SK-N-SH (cell line): Measurements from ENCODE around the gene NOD2. TPM values are rescaled to one million over a fixed set of nuclear protein-coding genes. Genes with fewer than 3 reads are reported as not detected.

Experiments
- CTCF ChIA-PET: fragments of 300-600, 350-600 bp; formaldehyde crosslinking; extraction: SDS; loops from one replicate; lab custom pipeline; 2021; lab: Yijun Ruan, JAX
- POLR2A ChIA-PET: fragments of 350-600 bp; sonication (Branson Sonifier 250); formaldehyde crosslinking; extraction: SDS; loops from one replicate; lab custom pipeline; 2020; ENCODE audit warnings: antibody characterized with exemption, inconsistent platforms; lab: Yijun Ruan, JAX
- DNase-seq: peaks from one replicate; pipeline ENCODE4 v3.0.0; 2012
- H2AFZ ChIP-seq: fragments of 200-600 bp; sonication (generic); 2 replicates; pipeline ENCODE4 v1.8.1; 2016; ENCODE audit warnings: antibody characterized with exemption, mild to moderate bottlenecking, low read depth
- H3F3A ChIP-seq: fragments of 200-600 bp; sonication (generic); replicated peaks from 2 replicates; pipeline ENCODE3; 2016; ENCODE audit warnings: antibody characterized with exemption, mild to moderate bottlenecking; ENCODE audit not compliant: insufficient read depth
- H3K27ac ChIP-seq, 2 experiments: fragments of 200-500 bp in 1 of 2; fragments of 200-600 bp in 1 of 2; sonication (Bioruptor generic) in 1 of 2; sonication (generic), shearing (Covaris generic) in 1 of 2; 2 replicates each; pipeline versions ENCODE4 v1.5.1 to v1.6.1; 2014 to 2016; ENCODE audit warnings: low read depth in 2 of 2, inconsistent platforms in 1 of 2, low read length in 1 of 2, mild to moderate bottlenecking in 1 of 2, mixed read lengths in 1 of 2
- H3K27me3 ChIP-seq: fragments of 200-600 bp; sonication (generic), shearing (Covaris generic); 2 replicates; pipeline ENCODE4 v1.6.1; 2016; ENCODE audit warnings: mixed run types; ENCODE audit not compliant: insufficient read depth
- H3K36me3 ChIP-seq, 2 experiments: fragments of 200-500 bp in 1 of 2; fragments of 200-600 bp in 1 of 2; sonication (Bioruptor generic) in 1 of 2; sonication (generic) in 1 of 2; replicated peaks in 1 of 2; 2 replicates each; pipeline versions ENCODE3 to v1.5.1; 2014 to 2016; ENCODE audit warnings: low read length in 1 of 2, mild to moderate bottlenecking in 1 of 2; ENCODE audit not compliant: insufficient read depth in 2 of 2, control insufficient read depth in 1 of 2
- H3K4me1 ChIP-seq, 2 experiments: fragments of 200-500 bp in 1 of 2; fragments of 200-600 bp in 1 of 2; sonication (Bioruptor generic) in 1 of 2; sonication (generic), shearing (Covaris generic) in 1 of 2; 2 replicates each; pipeline versions ENCODE4 v1.5.1 to v1.6.1; 2014 to 2016; ENCODE audit warnings: low read depth in 1 of 2, low read length in 1 of 2, mixed run types in 1 of 2; ENCODE audit not compliant: insufficient read depth in 2 of 2, control insufficient read depth in 1 of 2
- H3K4me2 ChIP-seq: fragments of 200-600 bp; sonication (generic), shearing (Covaris generic); 2 replicates; pipeline ENCODE4 v1.6.1; 2017; ENCODE audit warnings: mixed run types
- H3K4me3 ChIP-seq, 2 experiments: fragments of 200-500 bp in 1 of 2; fragments of 200-600 bp in 1 of 2; sonication (Bioruptor generic) in 1 of 2; sonication (generic), shearing (Covaris generic) in 1 of 2; 2 replicates each; pipeline versions ENCODE4 v1.5.1 to v1.8.1; 2014 to 2016; ENCODE audit warnings: low read depth in 2 of 2, inconsistent platforms in 1 of 2, low read length in 1 of 2, mild to moderate bottlenecking in 1 of 2, mixed read lengths in 1 of 2, moderate library complexity in 1 of 2
- H3K79me2 ChIP-seq: fragments of 200-600 bp; sonication (generic); 2 replicates; pipeline ENCODE4 v1.8.1; 2017; ENCODE audit warnings: mild to moderate bottlenecking; ENCODE audit not compliant: insufficient read depth
- H3K9ac ChIP-seq: fragments of 200-600 bp; sonication (generic); 2 replicates; pipeline ENCODE4 v1.6.1; 2017; ENCODE audit warnings: mixed run types
- H3K9me2 ChIP-seq: fragments of 200-600 bp; sonication (generic); 2 replicates; pipeline ENCODE4 v1.6.1; 2017; ENCODE audit warnings: mixed run types
- H3K9me3 ChIP-seq: fragments of 200-600 bp; sonication (generic); 2 replicates; pipeline ENCODE4 v1.6.1; 2017; ENCODE audit warnings: mixed run types, mild to moderate bottlenecking, moderate library complexity
- H4K20me1 ChIP-seq: fragments of 200-600 bp; sonication (generic); 2 replicates; pipeline ENCODE4 v1.6.1; 2017; ENCODE audit warnings: mild to moderate bottlenecking, mixed run types; ENCODE audit not compliant: insufficient read depth
- CHD2 ChIP-seq: fragments of 150-350 bp; IDR thresholded peaks from 2 replicates; pipeline ENCODE4 v1.6.1; 2018; ENCODE audit warnings: low read length; ENCODE audit not compliant: partially characterized antibody
- CTCF ChIP-seq: fragments of 200-600 bp; sonication (generic); IDR thresholded peaks from 2 replicates; pipeline ENCODE4 v1.6.1; 2017; ENCODE audit warnings: antibody characterized with exemption, mild to moderate bottlenecking, moderate library complexity
- FOSL2 ChIP-seq: IDR thresholded peaks from 2 replicates; pipeline ENCODE4 v1.4.0; 2012; ENCODE audit warnings: low read depth, mild to moderate bottlenecking, moderate library complexity, borderline replicate concordance
- FOXJ3 ChIP-seq: sonication (generic); formaldehyde crosslinking; IDR thresholded peaks from 2 replicates; pipeline ENCODE4 v1.5.1; 2020; ENCODE audit warnings: mild to moderate bottlenecking, missing genetic modification reagents
- GABPA ChIP-seq: IDR thresholded peaks from 2 replicates; pipeline ENCODE4 v1.4.0; 2012; ENCODE audit warnings: low read depth, mild to moderate bottlenecking
- IRF3 ChIP-seq: fragments of 150-350 bp; IDR thresholded peaks from 2 replicates; pipeline ENCODE4 v1.6.1; 2016; ENCODE audit warnings: mild to moderate bottlenecking, low read depth, low read length
- MAX ChIP-seq: IDR thresholded peaks from 2 replicates; pipeline ENCODE4 v1.4.0; 2012; ENCODE audit warnings: low read depth
- MEF2A ChIP-seq: IDR thresholded peaks from 2 replicates; pipeline ENCODE4 v1.4.0; 2012; ENCODE audit warnings: low read depth, borderline replicate concordance
- MXI1 ChIP-seq: IDR thresholded peaks from 2 replicates; pipeline ENCODE4 v1.6.1; 2012; ENCODE audit warnings: mild to moderate bottlenecking, low read depth, low read length, improper control_type of control experiment
- NFIC ChIP-seq: IDR thresholded peaks from 2 replicates; pipeline ENCODE4 v1.4.0; 2012; ENCODE audit warnings: borderline replicate concordance
- PBX3 ChIP-seq: IDR thresholded peaks from 2 replicates; pipeline ENCODE4; 2012
- REST ChIP-seq: IDR thresholded peaks from 2 replicates; pipeline ENCODE4 v1.6.1; 2012; ENCODE audit warnings: mild to moderate bottlenecking, low read depth, low read length, moderate library complexity
- RFX5 ChIP-seq: IDR thresholded peaks from 2 replicates; pipeline ENCODE4 v1.6.1; 2012; ENCODE audit warnings: mild to moderate bottlenecking, improper control_type of control experiment, low read length
- RXRA ChIP-seq: IDR thresholded peaks from 2 replicates; pipeline ENCODE4 v1.4.0; 2012; ENCODE audit warnings: low read depth, mild to moderate bottlenecking, borderline replicate concordance
- SMC3 ChIP-seq: IDR thresholded peaks from 2 replicates; pipeline ENCODE4 v1.6.1; 2012; ENCODE audit warnings: low read depth, low read length, improper control_type of control experiment
- TAF1 ChIP-seq: IDR thresholded peaks from 2 replicates; pipeline ENCODE4 v1.6.1; 2012; ENCODE audit warnings: low read depth, mild to moderate bottlenecking, low read length, moderate library complexity, borderline replicate concordance
- USF2 ChIP-seq: fragments of 150-350 bp; IDR thresholded peaks from 2 replicates; pipeline ENCODE4 v1.6.1; 2017; ENCODE audit warnings: antibody characterized with exemption, low read length, low read depth, borderline replicate concordance
- WGBS: methylation state at CpG from one replicate; pipeline ENCODE4 v1.1.6; 2017; ENCODE audit warnings: low lambda C conversion rate; 5-methylcytosine and 5-hydroxymethylcytosine counted together
- polyA plus RNA-seq, 3 experiments: library from polyadenylated mRNA; depleted of rRNA; stranded (reverse); fragments of >200 nt; gene quantifications; 2 replicates each; pipeline ENCODE4 v1.2.3, GENCODE V29; 2012

NOD2 gene
- polyA plus RNA-seq, 1 of the 3 experiments (the other 2 are of a cell fraction): not detected

GRCh38 chr16:50668368-50669008 lies 24.9 kb upstream of the NOD2 start:
- TF ChIP-seq IRF3 (no peak), GABPA (no peak), CHD2 (no peak), NFIC (no peak)
- Histone ChIP-seq H3K4me3 (no peak overlapping the region), H3K9me3 (no peaks in the 10 kb centered on the region), H3K27me3 (no peaks in the 10 kb centered on the region), H4K20me1 (no peaks in the 10 kb centered on the region), H3K4me2 (no peak overlapping the region), H3K4me1 (no peaks in the 10 kb centered on the region; a peak in 1 of 4 replicates), H3F3A (no peaks in the 10 kb centered on the region), H3K9me2 (no peaks in the 10 kb centered on the region), H3K79me2 (no peaks in the 10 kb centered on the region), H3K9ac (no peak overlapping the region), H2AFZ (no peak overlapping the region), H3K36me3 (no peaks in the 10 kb centered on the region), H3K27ac (no peak overlapping the region)
- WGBS: 52% methylated on average over 4 of the region's 5 CpGs
- CTCF ChIA-PET: interaction anchor here (0.8 to 16.3 kb wide), 10 partner anchors 9 to 454 kb away, joined by 3 to 326 read pairs (median 6); partner anchors contain the start of gene BRD7
- POLR2A ChIA-PET: no interaction called here
- no peak for DNase-seq

GRCh38 chr16:50669741-50670140 lies 23.7 kb upstream of the NOD2 start:
- POLR2A ChIA-PET: no interaction called here
- Histone ChIP-seq H3K9ac (no peak overlapping the region), H3K4me2 (no peak overlapping the region), H2AFZ (no peak overlapping the region), H4K20me1 (no peaks in the 10 kb centered on the region), H3K27ac (no peak overlapping the region), H3K27me3 (no peaks in the 10 kb centered on the region), H3K9me2 (no peaks in the 10 kb centered on the region), H3K4me1 (no peaks in the 10 kb centered on the region; a peak in 1 of 4 replicates), H3K9me3 (no peaks in the 10 kb centered on the region), H3K36me3 (no peaks in the 10 kb centered on the region), H3K79me2 (no peaks in the 10 kb centered on the region), H3K4me3 (no peak overlapping the region), H3F3A (no peaks in the 10 kb centered on the region)
- no peak for DNase-seq
- CTCF ChIA-PET: interaction anchor here (1.0 to 16.3 kb wide), 5 partner anchors 9 to 645 kb away, joined by 3 to 326 read pairs (median 6); partner anchors contain the start of genes BRD7 and CNEP1R1
- WGBS: 57% methylated on average over 2 of the region's 4 CpGs
- no peak for TF ChIP-seq MAX
- TF ChIP-seq RXRA: no peak
- TF ChIP-seq SMC3: no peak
- TF ChIP-seq CHD2: no peak
- TF ChIP-seq REST: no peak
- TF ChIP-seq GABPA: no peak
- TF ChIP-seq CTCF: no peak
- no peak for TF ChIP-seq MXI1
- no peak for TF ChIP-seq RFX5
- no peak for TF ChIP-seq FOXJ3 (CRISPR knock-in tag)
- TF ChIP-seq PBX3: no peak
- TF ChIP-seq MEF2A: no peak
- no peak for TF ChIP-seq TAF1
- no peak for TF ChIP-seq FOSL2
- TF ChIP-seq USF2: no peak
- no peak for TF ChIP-seq NFIC
